Breast epithelium (tissue), 3 donors: ENCODE results near the gene LMO2.

Source experiments
- POLR2AphosphoS5 ChIP-seq, 3 donors: sonication (generic); formaldehyde crosslinking; IDR thresholded peaks; one replicate each; pipeline ENCODE4 v1.6.1; 2017; ENCODE audit warnings: antibody characterized with exemption in 3 of 3
- TF ChIP-seq, protein P1 (sequence below), 3 donors: fragments of 450-650 bp; IDR thresholded peaks; one replicate each; pipeline ENCODE4 v1.5.1; 2016 to 2017; ENCODE audit warnings: antibody characterized with exemption in 3 of 3, mild to moderate bottlenecking in 3 of 3, moderate library complexity in 3 of 3

- TF ChIP-seq, protein P1, sequence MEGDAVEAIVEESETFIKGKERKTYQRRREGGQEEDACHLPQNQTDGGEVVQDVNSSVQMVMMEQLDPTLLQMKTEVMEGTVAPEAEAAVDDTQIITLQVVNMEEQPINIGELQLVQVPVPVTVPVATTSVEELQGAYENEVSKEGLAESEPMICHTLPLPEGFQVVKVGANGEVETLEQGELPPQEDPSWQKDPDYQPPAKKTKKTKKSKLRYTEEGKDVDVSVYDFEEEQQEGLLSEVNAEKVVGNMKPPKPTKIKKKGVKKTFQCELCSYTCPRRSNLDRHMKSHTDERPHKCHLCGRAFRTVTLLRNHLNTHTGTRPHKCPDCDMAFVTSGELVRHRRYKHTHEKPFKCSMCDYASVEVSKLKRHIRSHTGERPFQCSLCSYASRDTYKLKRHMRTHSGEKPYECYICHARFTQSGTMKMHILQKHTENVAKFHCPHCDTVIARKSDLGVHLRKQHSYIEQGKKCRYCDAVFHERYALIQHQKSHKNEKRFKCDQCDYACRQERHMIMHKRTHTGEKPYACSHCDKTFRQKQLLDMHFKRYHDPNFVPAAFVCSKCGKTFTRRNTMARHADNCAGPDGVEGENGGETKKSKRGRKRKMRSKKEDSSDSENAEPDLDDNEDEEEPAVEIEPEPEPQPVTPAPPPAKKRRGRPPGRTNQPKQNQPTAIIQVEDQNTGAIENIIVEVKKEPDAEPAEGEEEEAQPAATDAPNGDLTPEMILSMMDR (IDR thresholded peaks at IDR 0.05), result no peak
- no peak for TF ChIP-seq POLR2AphosphoS5 (IDR thresholded peaks at IDR 0.05)
Measured at GRCh38 chr11:33832676-33833075, 59.2 kb downstream of the LMO2 start.
